Suppressor macrophage (primary cell): ENCODE measurements around the gene KIF4B.
"Not testable (repeated sequence)": the region's sequence is repeated elsewhere in the genome, so short reads cannot be mapped to it uniquely, and the experiment has no call there.

Experiments
- DNase-seq, 4 experiments: peaks; one replicate each; pipeline ENCODE4 v3.0.0-alpha.2; 2020 to 2022

KIF4B gene

DNA sequence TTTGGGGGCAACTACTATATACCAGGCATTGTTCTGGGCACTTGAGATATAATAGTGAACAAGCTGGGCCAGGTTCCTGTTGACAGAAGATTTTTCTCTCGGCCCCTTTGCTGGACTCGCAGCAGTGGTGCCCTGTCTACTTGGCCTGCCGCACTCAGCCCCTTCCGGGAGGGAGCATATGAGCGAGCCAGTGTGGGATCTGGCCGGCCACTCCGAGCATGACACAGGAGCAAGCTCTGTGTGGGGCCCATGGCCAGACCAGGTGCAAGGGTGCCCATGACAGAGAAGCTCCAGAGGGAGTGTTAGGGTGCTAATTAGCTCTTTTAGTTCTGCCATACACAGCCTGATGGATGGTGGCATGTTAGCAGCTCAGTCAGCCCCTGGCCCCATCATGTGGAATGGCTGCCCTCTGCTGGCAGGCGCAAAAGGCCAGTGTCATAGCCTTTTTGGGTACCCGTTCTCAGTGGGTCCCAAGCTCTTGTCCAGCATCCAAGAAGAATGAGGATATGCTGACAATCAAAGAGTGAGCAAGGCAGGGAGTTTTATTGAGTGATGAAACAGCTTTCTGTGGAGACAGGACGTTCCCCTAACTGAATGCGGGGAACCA lies 9.3 kb upstream of the KIF4B start:
- peak; percentile 26 to 56 (median 46) for DNase-seq

GRCh38 chr5:155006265-155006664 lies 7.3 kb upstream of the KIF4B start:
- not testable (repeated sequence) for DNase-seq

DNA sequence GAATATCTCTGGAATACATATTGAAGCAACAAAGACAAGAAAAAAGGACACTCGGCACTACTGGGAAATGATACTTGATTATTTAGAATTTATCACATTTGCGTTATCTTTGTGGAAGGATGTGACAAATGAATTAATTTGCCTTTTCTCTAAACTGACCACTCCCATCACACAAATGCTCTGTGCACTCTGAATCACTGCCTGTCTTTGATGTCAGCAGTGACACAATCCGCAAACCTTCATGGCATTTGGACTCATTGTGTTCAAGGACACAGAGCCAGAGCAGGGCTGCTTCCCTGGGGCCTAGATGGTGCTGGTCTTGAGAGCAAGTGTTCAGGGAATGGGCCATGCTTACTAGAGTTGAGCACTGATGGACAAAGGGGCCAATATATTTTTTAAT lies 4.9 kb upstream of the KIF4B start:
- no peak for DNase-seq

DNA sequence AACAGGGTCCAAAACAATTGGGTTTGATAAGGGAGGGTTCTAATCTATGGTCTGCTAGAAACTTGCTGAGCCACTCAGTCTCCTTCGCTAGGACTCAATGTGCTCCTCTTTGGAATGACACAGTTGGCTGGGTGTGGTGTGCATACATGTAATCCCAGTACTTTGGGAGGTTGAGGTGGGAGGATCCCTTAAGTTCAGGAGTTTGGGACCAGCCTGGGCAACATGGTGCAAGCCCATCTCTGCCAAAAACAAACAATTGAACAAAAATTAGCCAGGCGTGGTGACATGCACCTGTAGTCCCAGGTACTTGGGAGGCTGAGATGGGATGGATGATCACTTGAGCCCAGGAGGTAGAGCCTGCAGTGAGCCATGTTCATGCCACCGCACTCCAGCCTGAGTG lies 2.7 kb upstream of the KIF4B start:
- DNase-seq = no peak

GRCh38 chr5:155015239-155015638 lies 1.7 kb downstream of the KIF4B start:
- no peak for DNase-seq

- no peak for DNase-seq
These were observed 4.1 kb downstream of the KIF4B start for GRCh38 chr5:155017610-155018009.

- DNase-seq = no peak
These were observed 6.2 kb downstream of the KIF4B start for GRCh38 chr5:155019601-155020226.

DNA sequence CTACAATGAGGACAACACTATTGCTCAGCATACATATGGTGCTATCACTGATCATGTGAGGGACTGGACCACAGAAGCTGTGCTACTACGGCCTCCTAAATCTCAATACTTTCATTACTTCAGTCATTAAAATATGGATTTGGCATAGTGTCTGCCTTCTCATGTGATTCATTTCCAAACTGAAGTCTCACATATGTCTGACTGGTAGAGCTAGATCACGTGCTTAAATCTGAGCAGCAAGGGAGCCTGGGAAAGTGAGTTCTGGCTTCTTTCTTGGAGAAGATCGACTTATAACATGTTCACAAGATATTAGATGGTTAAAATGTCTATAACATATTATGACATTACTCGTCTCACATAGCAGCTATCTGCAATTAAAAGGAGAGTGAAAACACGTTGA lies 8.3 kb downstream of the KIF4B start:
- DNase-seq = no peak

DNA sequence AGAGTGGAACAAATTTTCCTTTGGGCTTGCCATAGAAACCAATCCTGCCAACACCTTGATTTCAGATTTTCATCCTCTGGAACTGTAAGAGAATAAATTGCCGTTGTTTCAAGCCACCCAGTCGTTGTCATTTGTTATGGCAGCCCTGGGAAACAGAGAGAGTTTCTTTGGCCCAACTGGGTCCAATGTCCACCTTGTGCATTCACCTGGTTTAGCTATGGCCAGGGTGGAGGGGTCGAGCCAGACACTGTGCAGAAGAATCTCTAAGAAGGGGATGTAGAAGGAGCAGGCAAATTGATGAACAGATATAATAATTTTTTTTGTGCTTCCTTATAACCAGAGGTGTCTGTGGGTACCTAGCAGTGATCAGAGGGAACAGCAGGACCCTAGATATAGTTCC lies 9.8 kb downstream of the KIF4B start:
- no peak for DNase-seq

DNA sequence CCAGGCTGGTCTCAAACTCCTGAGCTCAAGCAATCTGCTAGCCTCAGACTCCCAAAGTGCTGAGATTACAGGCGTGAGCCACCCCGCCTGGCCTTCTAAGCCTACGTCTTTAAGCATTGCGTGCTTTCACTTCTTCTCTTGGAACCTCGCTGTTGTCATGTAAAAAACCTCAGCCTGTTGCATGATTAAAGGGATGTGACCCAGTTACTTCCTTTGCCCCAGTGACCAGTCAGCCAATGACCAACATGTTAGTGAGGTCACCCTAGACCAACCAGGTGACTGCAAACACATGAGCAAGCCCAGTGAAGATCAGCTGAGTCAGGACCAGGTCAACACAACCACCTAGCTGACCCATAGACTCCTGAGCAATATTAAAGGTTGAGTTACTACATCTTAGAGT lies 10.5 kb downstream of the KIF4B start:
- peak; percentile 55 to 79 (median 70) for DNase-seq

GRCh38 chr5:155025895-155026294 lies 12.3 kb downstream of the KIF4B start:
- no peak for DNase-seq

DNA sequence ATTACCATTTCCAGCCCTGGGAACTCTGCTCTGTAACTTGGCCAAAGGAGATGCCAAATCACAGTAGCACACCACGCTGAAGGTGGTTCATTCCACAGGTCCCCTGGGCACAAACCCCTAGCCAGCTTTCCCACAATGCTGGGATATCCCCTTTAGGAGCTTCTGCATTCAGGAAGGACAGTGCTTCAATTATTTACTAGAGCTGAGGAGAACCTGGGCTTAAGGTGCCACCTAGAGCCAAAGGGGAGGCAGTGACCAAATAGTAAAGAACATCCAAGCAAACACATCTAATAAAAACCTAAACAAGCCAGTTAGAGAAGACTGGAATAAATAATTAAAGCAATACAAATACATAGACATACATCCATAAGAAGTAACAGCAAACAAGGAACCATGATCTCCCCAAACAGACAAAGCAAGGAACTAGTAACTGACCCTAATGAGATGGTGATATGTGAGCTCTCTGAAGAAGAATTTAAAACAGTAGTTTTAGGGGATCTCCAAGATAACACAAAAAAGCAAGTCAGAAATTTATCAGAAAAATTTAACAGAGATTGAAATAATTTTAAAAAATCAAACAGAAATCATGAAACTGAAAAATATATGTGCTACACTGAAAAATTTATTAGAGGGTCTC lies 14.6 kb downstream of the KIF4B start:
- DNase-seq = peak in 2 of 4 experiments; percentile 9 to 19

DNA sequence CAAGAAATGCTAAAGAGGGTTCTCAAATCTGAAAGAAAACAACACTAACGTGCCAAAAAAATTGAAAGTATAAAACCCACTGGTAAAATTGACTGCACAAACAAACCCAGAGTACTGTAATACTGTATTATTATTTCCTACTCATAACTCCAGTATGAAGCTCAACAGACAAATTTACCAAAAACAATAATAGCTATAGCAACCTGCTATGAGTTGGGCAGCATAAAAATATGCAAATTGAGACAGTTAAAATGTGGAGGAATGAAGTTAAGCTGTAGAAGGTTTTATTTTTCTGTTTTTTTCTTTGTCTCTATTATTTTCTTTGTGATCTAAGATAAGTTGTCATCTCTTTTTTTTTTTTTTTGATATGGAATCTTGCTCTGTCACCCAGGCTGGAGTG lies 15.7 kb downstream of the KIF4B start:
- no peak for DNase-seq

- not testable (repeated sequence) for DNase-seq
These were observed 20.7 kb downstream of the KIF4B start for GRCh38 chr5:155034145-155034744.

GRCh38 chr5:155035087-155035486 lies 21.5 kb downstream of the KIF4B start:
- DNase-seq = not testable (repeated sequence)

GRCh38 chr5:155040984-155041653 lies 27.6 kb downstream of the KIF4B start:
- DNase-seq = no peak

GRCh38 chr5:155044591-155044990 lies 31.0 kb downstream of the KIF4B start:
- DNase-seq = no peak

- DNase-seq = no peak
These were observed 33.0 kb downstream of the KIF4B start for GRCh38 chr5:155046591-155046990.

GRCh38 chr5:155047818-155048217 lies 34.3 kb downstream of the KIF4B start:
- no peak for DNase-seq

- no peak for DNase-seq
These were observed 36.2 kb downstream of the KIF4B start for GRCh38 chr5:155049569-155050383.

- DNase-seq = peak in 1 of 4 experiments; percentile 16
These were observed 36.9 kb downstream of the KIF4B start for GRCh38 chr5:155050384-155051019.

GRCh38 chr5:155052532-155052931 lies 39.0 kb downstream of the KIF4B start:
- no peak for DNase-seq
